Measurements from ENCODE around the gene SIGLEC6.
"Not testable (repeated sequence)": the region's sequence is repeated elsewhere in the genome, so short reads cannot be mapped to it uniquely, and the experiment has no call there.

SIGLEC6 gene

GRCh38 chr19:51501594-51502263, 29.7 kb downstream of the SIGLEC6 start, which contains the start of gene SIGLEC12:
SIGLEC12 (minus strand) TSS chr19:51501800; CDS start chr19:51501733, 67 bp downstream.
- Histone ChIP-seq H3K36me3 (ENCODE audit: control insufficient read depth, insufficient read depth, low read length) (no peaks in the 10 kb centered on the region), H3K27ac (ENCODE audit: insufficient read depth, low read length, poor library complexity, severe bottlenecking) (no peak within 1 kb of the TSS), H3K9me3 (ENCODE audit: control insufficient read depth, low read length) (no peaks in the 10 kb centered on the region), H3K27me3 (replicated peaks; ENCODE audit: control insufficient read depth, insufficient read depth, low read length, poor library complexity, severe bottlenecking) (no peaks in the 10 kb centered on the region), H3K4me1 (ENCODE audit: control insufficient read depth, insufficient read depth, low read length, poor library complexity, severe bottlenecking) (no peaks in the 10 kb centered on the region), H3K4me3 (ENCODE audit: insufficient read depth, low read depth, low read length, poor library complexity, severe bottlenecking) (no peak within 1 kb of the TSS)
- DNase-seq: no peak

GRCh38 chr19:51500931-51501330, 30.5 kb downstream of the SIGLEC6 start:
- not testable (repeated sequence) for H3K27ac ChIP-seq (ENCODE audit: insufficient read depth, low read length, poor library complexity, severe bottlenecking); H3K4me3 ChIP-seq (ENCODE audit: insufficient read depth, low read depth, low read length, poor library complexity, severe bottlenecking); DNase-seq; H3K36me3 ChIP-seq (ENCODE audit: control insufficient read depth, insufficient read depth, low read length); H3K4me1 ChIP-seq (ENCODE audit: control insufficient read depth, insufficient read depth, low read length, poor library complexity, severe bottlenecking); H3K9me3 ChIP-seq (ENCODE audit: control insufficient read depth, low read length); H3K27me3 ChIP-seq (replicated peaks; ENCODE audit: control insufficient read depth, insufficient read depth, low read length, poor library complexity, severe bottlenecking)

DNA sequence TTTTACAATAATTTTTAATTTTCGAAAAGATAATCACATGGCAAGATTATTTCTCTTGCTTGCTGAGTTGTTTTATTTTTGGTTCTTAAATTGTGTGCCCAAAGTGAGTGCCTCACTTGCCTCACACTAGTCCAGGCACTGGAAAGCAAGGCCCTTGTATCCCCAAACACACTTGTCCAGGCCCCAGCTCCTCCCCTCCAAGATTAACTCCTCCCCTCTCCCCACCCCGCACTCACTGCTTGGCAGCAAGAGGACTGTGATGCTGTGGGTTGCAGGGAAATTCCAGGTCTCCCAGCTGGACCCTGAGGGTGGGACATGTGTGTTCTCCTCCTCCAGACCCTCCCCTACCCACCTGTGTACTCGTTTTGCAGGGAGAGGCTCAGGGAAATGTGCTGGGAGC, 33.8 kb downstream of the SIGLEC6 start:
- Histone ChIP-seq H3K4me3 (ENCODE audit: insufficient read depth, low read depth, low read length, poor library complexity, severe bottlenecking) (no peak overlapping the region), H3K27me3 (replicated peaks; ENCODE audit: control insufficient read depth, insufficient read depth, low read length, poor library complexity, severe bottlenecking) (no peaks in the 10 kb centered on the region), H3K4me1 (ENCODE audit: control insufficient read depth, insufficient read depth, low read length, poor library complexity, severe bottlenecking) (no peaks in the 10 kb centered on the region), H3K9me3 (ENCODE audit: control insufficient read depth, low read length) (no peaks in the 10 kb centered on the region), H3K27ac (ENCODE audit: insufficient read depth, low read length, poor library complexity, severe bottlenecking) (no peak overlapping the region), H3K36me3 (ENCODE audit: control insufficient read depth, insufficient read depth, low read length) (no peaks in the 10 kb centered on the region)
- DNase-seq: no peak

DNA sequence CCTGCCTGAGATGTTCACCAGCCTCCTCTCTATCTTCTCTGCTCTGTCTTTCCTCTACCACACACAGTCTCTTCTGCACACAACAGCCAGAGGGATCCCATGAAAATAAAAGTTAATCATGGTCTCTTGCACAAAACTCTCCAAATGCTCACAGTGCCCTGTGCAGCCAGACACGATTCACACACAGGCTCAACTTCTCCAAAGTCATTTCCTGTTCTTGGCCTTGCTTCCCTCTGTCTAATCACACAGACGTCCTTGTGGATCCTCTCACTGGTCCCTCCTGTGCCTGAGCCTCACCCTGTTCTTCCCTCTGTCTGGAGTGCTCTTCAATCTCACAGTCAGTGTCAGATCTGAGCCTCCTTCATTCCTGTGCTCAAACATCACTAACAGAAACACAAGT, 37.7 kb downstream of the SIGLEC6 start:
- no peak overlapping the region for H3K27ac ChIP-seq (ENCODE audit: insufficient read depth, low read length, poor library complexity, severe bottlenecking)
- no peaks in the 10 kb centered on the region for H3K9me3 ChIP-seq (ENCODE audit: control insufficient read depth, low read length)
- no peaks in the 10 kb centered on the region for H3K4me1 ChIP-seq (ENCODE audit: control insufficient read depth, insufficient read depth, low read length, poor library complexity, severe bottlenecking)
- DNase-seq: no peak
- no peak overlapping the region for H3K4me3 ChIP-seq (ENCODE audit: insufficient read depth, low read depth, low read length, poor library complexity, severe bottlenecking)
- no peaks in the 10 kb centered on the region for H3K27me3 ChIP-seq (replicated peaks; ENCODE audit: control insufficient read depth, insufficient read depth, low read length, poor library complexity, severe bottlenecking)
- H3K36me3 ChIP-seq (ENCODE audit: control insufficient read depth, insufficient read depth, low read length): no peaks in the 10 kb centered on the region

DNA sequence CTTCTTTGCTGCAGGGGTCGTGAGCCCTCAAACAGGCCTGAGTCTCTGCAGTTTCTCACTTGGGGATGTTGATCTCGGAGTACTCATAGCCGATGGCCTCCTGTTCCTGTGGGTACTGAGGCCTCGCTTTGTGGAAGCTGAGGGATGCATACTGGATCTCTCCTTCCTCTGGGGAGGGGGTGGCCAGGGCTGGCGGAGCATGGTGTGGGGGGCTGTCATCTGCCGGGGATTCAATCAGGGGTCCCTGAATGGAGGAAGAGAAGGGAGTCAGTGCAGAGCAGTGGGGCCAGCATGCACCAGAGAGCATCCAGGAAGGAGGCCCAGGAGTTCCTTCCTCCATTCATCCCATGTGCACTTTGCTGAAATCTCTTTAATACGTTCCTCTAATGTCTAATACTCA, 39.9 kb downstream of the SIGLEC6 start:
- DNase-seq: no peak
- H3K9me3 ChIP-seq (ENCODE audit: control insufficient read depth, low read length): no peaks in the 10 kb centered on the region
- no peaks in the 10 kb centered on the region for H3K36me3 ChIP-seq (ENCODE audit: control insufficient read depth, insufficient read depth, low read length)
- no peaks in the 10 kb centered on the region for H3K27me3 ChIP-seq (replicated peaks; ENCODE audit: control insufficient read depth, insufficient read depth, low read length, poor library complexity, severe bottlenecking)
- no peak overlapping the region for H3K27ac ChIP-seq (ENCODE audit: insufficient read depth, low read length, poor library complexity, severe bottlenecking)
- H3K4me1 ChIP-seq (ENCODE audit: control insufficient read depth, insufficient read depth, low read length, poor library complexity, severe bottlenecking): no peaks in the 10 kb centered on the region
- no peak overlapping the region for H3K4me3 ChIP-seq (ENCODE audit: insufficient read depth, low read depth, low read length, poor library complexity, severe bottlenecking)

- no peak overlapping the region for H3K27ac ChIP-seq (ENCODE audit: insufficient read depth, low read length, poor library complexity, severe bottlenecking)
These were observed 40.8 kb downstream of the SIGLEC6 start for GRCh38 chr19:51490676-51491075.

GRCh38 chr19:51489113-51489512, 42.4 kb downstream of the SIGLEC6 start:
- H3K27me3 ChIP-seq (replicated peaks; ENCODE audit: control insufficient read depth, insufficient read depth, low read length, poor library complexity, severe bottlenecking): no peaks in the 10 kb centered on the region
- H3K36me3 ChIP-seq (ENCODE audit: control insufficient read depth, insufficient read depth, low read length): no peaks in the 10 kb centered on the region
- H3K27ac ChIP-seq (ENCODE audit: insufficient read depth, low read length, poor library complexity, severe bottlenecking): no peak overlapping the region
- no peak overlapping the region for H3K4me3 ChIP-seq (ENCODE audit: insufficient read depth, low read depth, low read length, poor library complexity, severe bottlenecking)
- no peak for DNase-seq
- no peaks in the 10 kb centered on the region for H3K4me1 ChIP-seq (ENCODE audit: control insufficient read depth, insufficient read depth, low read length, poor library complexity, severe bottlenecking)
- no peaks in the 10 kb centered on the region for H3K9me3 ChIP-seq (ENCODE audit: control insufficient read depth, low read length)

More at GRCh38 chr19:51490676-51491075, 40.8 kb downstream of the SIGLEC6 start:
- DNase-seq: no peak
- Histone ChIP-seq H3K4me1 (ENCODE audit: control insufficient read depth, insufficient read depth, low read length, poor library complexity, severe bottlenecking) (no peaks in the 10 kb centered on the region), H3K27me3 (replicated peaks; ENCODE audit: control insufficient read depth, insufficient read depth, low read length, poor library complexity, severe bottlenecking) (no peaks in the 10 kb centered on the region), H3K36me3 (ENCODE audit: control insufficient read depth, insufficient read depth, low read length) (no peaks in the 10 kb centered on the region), H3K9me3 (ENCODE audit: control insufficient read depth, low read length) (no peaks in the 10 kb centered on the region), H3K4me3 (ENCODE audit: insufficient read depth, low read depth, low read length, poor library complexity, severe bottlenecking) (no peak overlapping the region)

DNA sequence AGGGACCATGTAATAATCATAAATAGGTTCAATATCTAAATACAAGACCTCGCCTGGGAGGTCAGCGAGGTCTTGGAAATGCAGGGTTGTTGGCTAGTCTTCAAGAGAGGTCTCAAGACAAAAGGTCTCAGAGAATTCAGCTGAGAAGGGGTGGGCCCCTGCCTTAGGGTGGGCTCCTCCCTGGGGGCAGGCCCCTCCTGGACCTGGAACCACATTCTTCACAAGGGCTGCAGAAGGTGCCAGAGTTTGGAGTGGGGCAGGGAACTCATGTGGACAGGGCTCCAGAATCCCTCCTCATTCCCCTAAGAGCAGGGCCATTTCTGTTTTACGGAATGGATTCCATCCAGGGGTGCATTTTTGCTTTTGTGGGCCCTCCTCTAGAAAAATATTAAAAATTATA, 43.0 kb downstream of the SIGLEC6 start:
- H3K4me3 ChIP-seq (ENCODE audit: insufficient read depth, low read depth, low read length, poor library complexity, severe bottlenecking): no peak overlapping the region
- no peaks in the 10 kb centered on the region for H3K4me1 ChIP-seq (ENCODE audit: control insufficient read depth, insufficient read depth, low read length, poor library complexity, severe bottlenecking)
- H3K36me3 ChIP-seq (ENCODE audit: control insufficient read depth, insufficient read depth, low read length): no peaks in the 10 kb centered on the region
- no peaks in the 10 kb centered on the region for H3K27me3 ChIP-seq (replicated peaks; ENCODE audit: control insufficient read depth, insufficient read depth, low read length, poor library complexity, severe bottlenecking)
- H3K27ac ChIP-seq (ENCODE audit: insufficient read depth, low read length, poor library complexity, severe bottlenecking): no peak overlapping the region
- no peak for DNase-seq
- no peaks in the 10 kb centered on the region for H3K9me3 ChIP-seq (ENCODE audit: control insufficient read depth, low read length)

DNA sequence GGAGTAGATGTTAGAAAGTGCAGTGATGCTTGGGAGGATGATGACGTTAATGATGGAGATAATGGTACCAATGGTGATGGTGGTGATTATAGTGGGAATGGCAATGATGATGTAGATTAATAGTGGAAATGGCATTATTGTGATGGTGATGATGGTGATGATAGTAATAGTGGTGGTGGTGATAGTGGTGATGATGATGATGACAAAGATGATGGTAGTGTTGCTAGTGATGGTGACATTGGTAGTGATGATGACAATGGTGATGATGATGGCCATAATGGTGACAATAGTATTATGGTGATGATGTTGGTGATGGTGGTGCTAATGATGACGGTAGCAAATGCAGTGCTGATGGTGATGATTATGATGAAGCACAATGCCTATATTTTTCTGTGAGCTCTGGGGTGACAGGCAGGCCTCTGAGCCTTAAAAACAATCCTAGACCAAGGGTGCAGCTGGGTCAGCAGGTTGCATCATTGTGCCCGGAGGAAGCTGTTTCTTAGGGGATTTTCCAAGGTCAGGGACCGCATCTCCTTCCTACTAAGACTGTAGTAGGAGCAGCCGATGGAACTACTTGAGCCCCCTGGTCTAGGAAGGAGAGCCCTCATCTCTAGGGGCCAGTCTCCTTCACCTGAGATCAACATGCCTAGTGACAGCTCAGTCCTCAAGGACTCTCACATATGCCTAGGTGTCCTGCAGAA, 45.4 kb downstream of the SIGLEC6 start:
- Histone ChIP-seq H3K4me3 (ENCODE audit: insufficient read depth, low read depth, low read length, poor library complexity, severe bottlenecking) (no peak overlapping the region), H3K27me3 (replicated peaks; ENCODE audit: control insufficient read depth, insufficient read depth, low read length, poor library complexity, severe bottlenecking) (no peaks in the 10 kb centered on the region), H3K36me3 (ENCODE audit: control insufficient read depth, insufficient read depth, low read length) (no peaks in the 10 kb centered on the region), H3K27ac (ENCODE audit: insufficient read depth, low read length, poor library complexity, severe bottlenecking) (no peak overlapping the region), H3K9me3 (ENCODE audit: control insufficient read depth, low read length) (no peaks in the 10 kb centered on the region), H3K4me1 (ENCODE audit: control insufficient read depth, insufficient read depth, low read length, poor library complexity, severe bottlenecking) (no peaks in the 10 kb centered on the region)
- DNase-seq: no peak

GRCh38 chr19:51480590-51480989, 50.9 kb downstream of the SIGLEC6 start:
- Histone ChIP-seq H3K27me3 (replicated peaks; ENCODE audit: control insufficient read depth, insufficient read depth, low read length, poor library complexity, severe bottlenecking) (no peaks in the 10 kb centered on the region), H3K36me3 (ENCODE audit: control insufficient read depth, insufficient read depth, low read length) (no peaks in the 10 kb centered on the region), H3K27ac (ENCODE audit: insufficient read depth, low read length, poor library complexity, severe bottlenecking) (no peak overlapping the region), H3K4me3 (ENCODE audit: insufficient read depth, low read depth, low read length, poor library complexity, severe bottlenecking) (no peak overlapping the region), H3K9me3 (ENCODE audit: control insufficient read depth, low read length) (no peaks in the 10 kb centered on the region), H3K4me1 (ENCODE audit: control insufficient read depth, insufficient read depth, low read length, poor library complexity, severe bottlenecking) (no peaks in the 10 kb centered on the region)
- no peak for DNase-seq
